Upper lobe of right lung (tissue), 1 donor: ENCODE results near the gene IL10RA. TPM values are rescaled to one million over a fixed set of nuclear protein-coding genes. Genes with fewer than 3 reads are reported as not detected.

Experiments
- ATAC-seq: fragments of 200-7000 bp; cut with Tn5 transposase; one replicate; pipeline ENCODE4 v1.9.1; 2020; ENCODE audit warnings: mild to moderate bottlenecking, moderate library complexity
- DNase-seq: peaks from one replicate; pipeline ENCODE4 v3.0.0-alpha.2; 2020
- H3K27ac ChIP-seq: fragments of 200-600 bp; one replicate; pipeline ENCODE4 v1.8.0; 2022
- H3K27me3 ChIP-seq: fragments of 200-600 bp; one replicate; pipeline ENCODE4 v1.8.0; 2022; ENCODE audit warnings: mild to moderate bottlenecking
- H3K36me3 ChIP-seq: fragments of 200-600 bp; one replicate; pipeline ENCODE4 v1.8.0; 2022
- H3K4me1 ChIP-seq: fragments of 200-600 bp; one replicate; pipeline ENCODE4 v1.8.0; 2022
- H3K4me3 ChIP-seq: fragments of 200-600 bp; one replicate; pipeline ENCODE4 v1.8.0; 2022; ENCODE audit warnings: mild to moderate bottlenecking
- H3K9me3 ChIP-seq: fragments of 200-600 bp; one replicate; pipeline ENCODE4 v1.8.0; 2022
- CTCF ChIP-seq: fragments of 200-600 bp; IDR thresholded peaks from one replicate; pipeline ENCODE4 v1.8.0; 2022; ENCODE audit warnings: antibody characterized with exemption
- intact Hi-C: fragments of 100-400 bp; cut with DNase I; formaldehyde crosslinking; loops from one replicate; pipeline ENCODE4 v1.11.0; 2022
- total RNA-seq: library from RNA; stranded (reverse); fragmentation: NEBNext Ultra II Directional; extraction: Animal tissue kit (Norgen Biotek cat#: 25700); gene quantifications from one replicate; pipeline ENCODE4 v1.2.1, GENCODE V29; 2021
- donor health status: DM: no; HTN: yes; CAD: no; lungs with severe emphysema.

IL10RA gene
- total RNA-seq, 1 donor from 2014 or later: 33.8 TPM

GRCh38 chr11:118000067-118000849 is 14.1 kb downstream of the IL10RA start:
- DNase-seq: no peak
- no peak for TF ChIP-seq CTCF
- intact Hi-C loops: no loop called here
- H3K4me1 ChIP-seq: peaks cover 26% of the 10 kb centered on the region
- H3K36me3 ChIP-seq: peaks cover 13% of the 10 kb centered on the region
- no peak overlapping the region for H3K27ac ChIP-seq
- no peak overlapping the region for H3K4me3 ChIP-seq
- no peaks in the 10 kb centered on the region for H3K27me3 ChIP-seq
- ATAC-seq: no peak
- no peaks in the 10 kb centered on the region for H3K9me3 ChIP-seq

- Histone ChIP-seq H3K27ac (peak overlapping the region; percentile 66), H3K4me3 (no peak overlapping the region), H3K4me1 (peaks cover 26% of the 10 kb centered on the region), H3K36me3 (peaks cover 9% of the 10 kb centered on the region), H3K9me3 (no peaks in the 10 kb centered on the region), H3K27me3 (no peaks in the 10 kb centered on the region)
- TF ChIP-seq CTCF: no peak
- intact Hi-C loops: no loop called here
- ATAC-seq (no peak), DNase-seq (no peak)
Measured at GRCh38 chr11:118000850-118001228, 14.6 kb downstream of the IL10RA start.

DNA sequence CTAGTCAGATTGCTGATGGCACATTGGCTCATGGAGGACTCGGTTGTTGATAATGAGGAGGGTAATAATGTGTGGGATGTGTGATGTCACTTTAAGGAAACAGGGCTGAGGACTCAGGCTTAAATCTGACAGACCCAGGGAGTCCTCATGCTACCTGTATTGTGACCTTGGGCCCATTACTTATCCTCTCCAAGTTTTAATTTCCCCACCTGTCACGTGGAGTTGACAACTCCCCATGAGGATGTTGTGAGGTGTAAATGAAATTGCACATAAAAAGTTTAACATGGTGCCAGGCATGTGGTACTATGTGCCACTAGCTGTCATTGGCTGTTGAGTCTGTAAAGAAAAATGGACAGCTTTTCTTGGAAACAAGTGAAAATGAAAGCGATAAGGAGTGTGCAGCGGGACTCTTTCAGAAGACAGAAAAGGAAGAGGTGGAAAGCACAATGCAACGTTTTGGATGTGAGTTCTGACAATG is 15.3 kb downstream of the IL10RA start:
- ATAC-seq (no peak), DNase-seq (no peak)
- no peak for TF ChIP-seq CTCF
- intact Hi-C loops: no loop called here
- Histone ChIP-seq H3K4me3 (no peak overlapping the region), H3K4me1 (peaks cover 26% of the 10 kb centered on the region), H3K27ac (peak overlapping the region; percentile 66), H3K9me3 (no peaks in the 10 kb centered on the region), H3K36me3 (peaks cover 2% of the 10 kb centered on the region), H3K27me3 (no peaks in the 10 kb centered on the region)

DNA sequence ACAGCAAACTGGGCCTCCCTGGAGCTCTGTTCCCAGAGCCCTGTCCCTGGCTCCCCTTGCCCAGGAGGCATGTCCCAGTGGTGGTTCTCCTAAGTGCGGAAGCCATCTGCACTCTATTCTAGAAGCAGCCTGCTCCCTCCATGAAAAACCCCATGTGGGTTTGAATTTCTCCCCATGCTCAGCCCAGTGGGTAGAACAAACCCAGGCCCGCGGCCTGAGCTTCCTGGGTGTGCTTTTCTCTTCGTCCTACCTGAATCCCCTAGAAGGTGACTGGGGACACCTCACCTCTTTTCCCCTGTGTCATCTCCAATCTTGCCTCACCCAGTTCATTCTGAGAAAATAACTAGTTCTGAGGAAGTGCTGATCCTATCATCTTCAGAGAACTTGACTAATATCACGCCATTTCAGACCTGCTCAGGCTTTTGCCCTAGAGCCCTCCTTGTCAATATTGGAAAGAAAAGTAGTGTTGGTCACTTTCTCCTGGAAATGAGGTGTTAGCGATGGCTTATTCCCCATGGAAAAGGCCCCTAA is 15.9 kb downstream of the IL10RA start:
- peak overlapping the region; percentile 66 for H3K27ac ChIP-seq
- DNase-seq: no peak
- H3K9me3 ChIP-seq: no peaks in the 10 kb centered on the region
- intact Hi-C loops: no loop called here
- H3K4me3 ChIP-seq: no peak overlapping the region
- TF ChIP-seq CTCF: no peak
- H3K4me1 ChIP-seq: peaks cover 30% of the 10 kb centered on the region
- H3K36me3 ChIP-seq: no peaks in the 10 kb centered on the region
- no peaks in the 10 kb centered on the region for H3K27me3 ChIP-seq
- no peak for ATAC-seq

DNA sequence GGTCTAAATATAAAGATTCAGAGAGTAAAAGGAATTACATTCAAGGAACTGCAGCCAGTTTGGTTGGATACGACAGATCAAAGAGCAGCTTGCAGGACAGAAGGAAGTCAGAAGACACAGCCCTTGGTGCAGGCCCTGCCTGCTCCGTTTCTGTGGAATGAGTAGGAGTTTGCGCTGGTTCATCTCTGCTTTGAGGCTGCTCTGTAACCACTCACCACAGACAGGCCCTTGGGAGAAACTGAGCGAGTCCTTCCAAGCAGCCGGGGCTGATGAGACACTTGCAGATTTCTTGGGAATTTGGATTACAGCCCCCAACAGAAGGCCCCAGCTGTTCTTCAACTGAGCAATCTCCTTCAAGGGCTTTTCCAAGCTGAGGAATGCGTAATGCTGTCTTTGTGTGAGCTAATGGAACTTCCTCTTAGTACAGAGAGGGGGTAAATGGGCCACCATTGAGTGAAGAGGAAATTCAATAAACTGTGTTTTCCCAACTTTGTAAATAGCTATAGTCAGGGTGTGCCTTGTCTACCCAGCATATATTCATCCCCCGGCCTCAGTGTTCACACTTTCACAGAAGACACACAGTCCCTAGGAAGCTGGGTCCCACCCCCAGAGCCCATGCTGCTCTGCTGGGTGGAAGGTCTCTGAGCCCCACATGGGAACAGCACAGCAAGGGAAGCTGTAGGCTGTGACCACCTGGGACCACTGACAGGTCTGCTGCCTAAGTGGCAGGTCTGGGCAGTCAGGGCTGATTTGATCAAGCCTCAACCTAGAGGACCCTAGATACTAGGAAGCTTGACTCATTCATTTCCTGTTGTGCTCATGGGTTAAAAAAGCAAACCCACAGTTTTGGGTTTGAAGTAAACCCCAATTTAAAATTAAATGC is 16.6 kb downstream of the IL10RA start:
- Histone ChIP-seq H3K27ac (peak overlapping the region; percentile 66), H3K9me3 (no peaks in the 10 kb centered on the region), H3K4me3 (no peak overlapping the region), H3K36me3 (no peaks in the 10 kb centered on the region), H3K4me1 (peaks cover 30% of the 10 kb centered on the region), H3K27me3 (no peaks in the 10 kb centered on the region)
- ATAC-seq: peak; percentile 66
- no peak for DNase-seq
- TF ChIP-seq CTCF: no peak
- intact Hi-C loops: no loop called here
